Umbilical cord (tissue), 2 donors: ENCODE measurements around the gene MRPS16. TPM values are rescaled to one million over a fixed set of nuclear protein-coding genes. Genes with fewer than 3 reads are reported as not detected.
"Not testable (repeated sequence)": the region's sequence is repeated elsewhere in the genome, so short reads cannot be mapped to it uniquely, and the experiment has no call there.

ENCODE experiments used
- DNase-seq: peaks from one replicate; pipeline ENCODE4 v3.0.0-alpha.2; 2015; ENCODE audit warnings: low spot score
- total RNA-seq: library from RNA; depleted of rRNA; stranded (reverse); fragments of >200 nt; gene quantifications from one replicate; pipeline ENCODE4 v1.2.3, GENCODE V29; 2014; ENCODE audit warnings: low replicate concordance; ENCODE audit not compliant: insufficient read depth

Gene MRPS16
- total RNA-seq = 24.3 TPM

DNA sequence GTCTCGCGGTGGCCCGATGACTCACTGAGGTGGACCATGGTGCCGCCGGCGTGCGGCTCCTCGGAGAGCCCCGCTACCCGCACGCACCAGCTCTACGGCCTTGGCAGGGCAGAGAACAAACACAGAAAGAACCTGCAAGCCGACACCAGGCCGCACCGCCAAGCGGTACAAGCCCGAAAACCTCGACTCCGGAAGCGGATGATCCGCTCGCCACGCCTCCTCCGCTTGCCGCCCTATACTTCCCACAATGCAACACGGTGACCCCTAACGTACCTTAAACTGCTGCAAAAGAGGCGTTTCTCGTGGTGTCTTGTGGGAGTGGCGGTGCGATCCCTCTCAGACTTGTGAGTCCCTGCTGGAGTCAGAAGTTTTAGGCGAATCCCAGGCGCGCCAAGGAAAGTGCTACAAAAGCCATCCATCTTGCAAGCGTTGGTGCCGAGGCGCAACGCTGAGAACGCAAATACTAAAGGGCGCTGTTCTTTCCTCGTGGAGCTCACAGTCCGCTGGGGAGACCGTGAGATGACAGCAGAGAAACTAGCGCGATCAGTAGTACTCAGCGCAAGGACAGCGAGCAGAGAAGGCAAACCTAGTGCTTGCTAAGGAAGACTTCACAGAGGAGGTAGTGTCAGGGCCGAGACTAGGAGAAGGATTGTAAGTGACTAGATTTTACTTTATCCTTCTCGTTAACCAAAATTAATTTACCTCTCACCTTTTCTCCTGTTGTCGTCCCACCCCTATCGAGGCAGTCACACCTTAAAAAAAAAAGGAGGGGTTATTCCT is at the start of gene MRPS16:
MRPS16 (minus strand) TSS at position 200 of the 780 bp plus-strand sequence; CDS start at position 38, 162 bp downstream.
- peak; percentile 99 for DNase-seq

DNA sequence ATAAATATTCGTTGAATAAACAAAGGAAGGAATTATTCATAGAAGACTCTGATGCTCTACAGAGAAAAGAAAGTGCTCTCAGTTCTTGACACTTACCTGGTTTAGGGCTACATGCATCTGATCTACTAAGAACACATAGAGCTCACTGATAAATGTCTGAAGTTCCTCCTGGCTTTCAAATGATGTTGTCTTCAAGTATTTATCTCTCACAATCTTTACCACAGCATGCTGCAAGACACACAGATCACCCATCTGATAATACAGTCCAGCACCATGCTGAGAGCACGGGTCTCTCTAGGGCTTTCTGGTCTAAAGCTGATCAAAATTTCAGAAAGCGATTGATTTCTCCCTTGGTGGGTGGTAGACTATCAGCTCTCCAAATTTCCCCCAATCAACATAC is 44.5 kb upstream of the MRPS16 start:
- DNase-seq = no peak

DNA sequence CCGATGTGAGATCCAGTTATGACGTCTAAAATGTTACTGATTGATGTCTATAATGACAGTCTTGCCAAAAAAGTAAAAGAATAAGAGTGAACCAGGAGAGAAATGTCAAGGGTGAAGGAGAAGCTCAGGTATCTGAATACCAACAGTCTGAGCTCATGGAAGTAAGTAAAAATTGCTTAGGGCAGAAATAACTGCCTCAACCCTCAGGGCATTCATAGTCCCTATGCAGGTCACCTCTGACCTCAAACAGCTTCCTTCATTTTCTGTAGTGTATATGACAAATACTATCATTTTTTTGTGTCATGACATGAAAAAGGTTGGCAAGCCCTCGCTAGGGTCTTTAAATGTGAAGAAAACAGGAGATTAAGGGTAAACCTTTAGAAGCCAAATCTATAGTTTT is 41.0 kb upstream of the MRPS16 start:
- DNase-seq = no peak

DNA sequence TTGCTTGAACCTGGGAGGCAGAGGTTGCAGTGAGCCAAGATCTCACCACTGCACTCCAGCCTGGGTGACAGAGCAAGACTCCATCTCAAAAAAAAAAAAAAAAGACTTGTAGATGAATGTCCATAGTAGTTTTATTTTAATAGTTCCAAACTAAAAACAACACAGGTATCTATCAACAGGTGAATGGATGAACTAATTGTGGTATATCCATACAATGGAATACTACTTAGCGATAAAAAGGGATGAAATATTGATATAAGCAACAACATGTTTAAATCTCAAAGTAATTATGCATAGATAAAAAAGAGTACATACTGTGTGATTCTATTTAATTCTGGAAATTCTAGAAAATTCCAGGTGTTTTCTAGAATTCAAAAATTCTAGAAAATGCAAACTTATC is 37.5 kb upstream of the MRPS16 start:
- DNase-seq = no peak

DNA sequence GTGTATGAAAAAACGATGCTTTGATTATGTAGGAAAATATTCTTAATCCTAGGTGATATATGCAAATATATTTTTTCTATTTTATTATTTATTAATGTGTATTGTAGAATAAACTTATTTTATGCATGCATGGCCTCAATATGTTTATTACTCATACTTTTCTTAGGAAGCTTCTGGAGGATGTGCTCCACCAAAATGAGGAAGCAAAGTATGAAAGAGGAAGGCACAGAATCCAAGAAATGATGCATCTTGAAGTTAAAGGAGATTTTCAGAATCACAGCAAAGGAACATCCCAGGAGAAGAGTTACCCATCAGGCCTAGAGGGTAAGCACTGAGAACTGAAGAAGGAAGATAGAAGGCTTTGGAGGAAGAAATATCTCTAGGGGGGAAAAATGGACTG is 35.0 kb upstream of the MRPS16 start:
- DNase-seq = no peak

DNA sequence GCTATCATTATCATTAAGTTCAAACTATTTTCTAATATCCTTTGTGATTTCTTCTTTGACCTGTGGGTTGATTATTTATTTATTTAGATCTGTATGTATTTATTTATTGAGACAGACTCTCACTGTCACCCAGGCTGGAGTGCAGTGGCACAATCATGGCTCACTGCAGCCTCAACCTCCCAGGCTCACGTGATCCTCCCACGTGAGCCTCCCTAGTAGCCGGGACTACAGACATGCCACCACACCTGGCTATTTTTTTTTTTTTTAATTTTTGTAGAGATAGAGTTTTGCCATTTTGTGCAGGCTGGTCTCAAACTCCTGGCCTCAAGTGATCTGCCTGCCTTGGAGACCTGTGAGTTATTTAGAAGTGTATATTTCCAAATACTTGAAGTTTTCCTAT is 28.7 kb upstream of the MRPS16 start:
- DNase-seq = no peak

DNA sequence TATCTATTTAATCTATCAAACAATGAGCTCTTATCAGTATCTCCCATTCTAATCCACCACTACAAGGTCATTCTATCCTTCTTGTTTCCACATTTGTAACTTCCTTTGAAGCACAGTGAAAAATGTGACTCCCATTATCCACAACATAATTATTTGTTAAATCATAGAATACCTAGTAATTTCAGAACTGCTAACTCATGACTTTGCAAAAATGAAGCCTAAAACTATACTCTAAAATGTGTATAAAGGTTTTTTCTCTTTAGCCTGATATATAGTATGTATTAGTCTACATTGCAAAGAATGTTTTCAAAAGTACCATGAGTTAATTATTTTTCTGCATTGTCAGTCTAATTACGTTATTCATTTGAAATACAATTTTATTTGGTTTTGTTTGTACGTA is 12.0 kb upstream of the MRPS16 start:
- DNase-seq = no peak

DNA sequence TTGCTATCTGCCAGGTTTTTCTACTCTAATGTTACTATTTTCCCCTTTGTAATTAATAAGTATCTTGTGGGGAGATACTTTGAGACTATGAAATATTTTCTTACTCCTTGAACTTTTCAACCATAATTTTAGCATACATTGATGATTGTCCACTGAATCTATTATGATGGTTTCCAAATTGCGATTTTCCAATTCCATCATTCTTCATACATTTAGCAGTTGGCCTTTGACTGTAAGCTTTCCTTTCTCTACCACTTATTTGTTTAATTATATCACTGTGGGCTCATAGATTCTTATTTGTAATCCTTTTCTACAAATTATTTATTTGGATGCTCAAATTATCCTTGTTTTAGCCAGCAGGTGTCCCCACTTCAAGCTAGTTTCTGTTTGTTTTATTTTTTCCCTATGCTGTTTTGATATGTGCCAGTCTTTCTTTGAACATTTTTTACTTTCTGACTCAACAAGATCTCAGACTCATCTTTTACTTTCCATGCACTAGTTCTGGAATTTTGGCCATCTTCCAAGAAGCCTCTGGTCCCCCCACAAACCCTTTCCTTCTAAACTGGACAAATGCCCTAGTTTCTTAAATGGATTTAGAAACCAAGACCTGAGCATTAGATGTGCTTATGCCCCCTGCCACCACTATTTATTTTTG is 11.4 kb upstream of the MRPS16 start:
- peak; percentile 13 for DNase-seq

DNA sequence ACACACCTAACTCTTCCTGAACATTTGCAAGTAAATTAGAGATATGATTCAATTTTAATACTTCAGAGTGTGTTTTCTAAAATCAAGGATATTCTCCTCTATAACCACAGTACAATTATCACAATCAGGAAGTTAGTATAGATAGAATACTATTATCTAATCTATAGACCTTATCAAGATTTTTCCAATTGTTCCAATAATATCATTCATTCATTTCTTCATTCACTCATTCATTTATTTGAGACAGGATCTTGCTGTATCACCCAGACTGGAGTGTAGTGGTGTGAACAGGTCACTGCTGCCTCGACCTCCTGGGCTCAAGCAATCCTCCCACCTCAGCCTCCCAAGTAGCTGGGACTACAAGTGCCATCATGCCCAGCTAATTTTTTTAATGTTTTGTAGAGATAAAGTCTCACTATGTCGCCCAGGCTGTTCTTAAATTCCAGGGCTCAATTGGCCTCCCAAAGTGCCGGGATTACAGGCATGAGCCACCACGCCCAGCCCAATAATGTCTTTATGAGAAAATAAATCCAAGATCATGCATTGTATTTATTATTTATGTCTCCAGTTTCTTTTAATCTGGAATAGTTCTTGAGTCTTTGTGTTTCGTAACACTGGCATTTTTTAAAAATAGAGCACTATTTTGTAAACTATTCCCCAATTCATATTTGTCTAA is 10.6 kb upstream of the MRPS16 start:
- DNase-seq = no peak

DNA sequence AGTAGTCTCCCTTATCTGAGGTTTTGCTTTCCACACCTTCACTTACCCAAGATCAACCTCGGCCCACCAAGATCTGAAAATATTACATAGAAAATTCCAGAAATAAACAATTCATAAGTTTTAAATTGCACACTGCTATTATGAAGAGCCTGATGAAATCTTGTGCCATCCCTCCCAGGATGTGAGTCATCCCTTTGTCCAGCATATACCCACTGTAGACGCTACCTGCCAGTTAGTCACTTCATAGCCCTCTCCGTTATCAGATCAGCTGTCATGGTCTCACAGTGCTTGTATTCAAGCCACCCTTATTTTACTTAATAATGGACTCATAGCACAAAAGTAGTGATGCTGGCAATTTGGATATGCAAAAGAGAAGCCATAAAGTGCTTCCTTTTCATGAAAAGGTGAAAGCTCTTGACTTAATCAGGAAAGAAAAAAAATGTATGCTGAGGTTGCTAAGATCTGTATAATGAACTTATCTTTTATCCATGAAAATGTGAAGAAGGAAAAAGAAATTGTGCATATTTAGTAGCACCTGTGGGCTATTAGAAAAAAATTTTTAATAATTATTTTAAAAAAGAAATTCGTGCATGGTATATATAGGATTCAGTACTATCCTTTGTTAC is 9.8 kb upstream of the MRPS16 start:
- no peak for DNase-seq

DNA sequence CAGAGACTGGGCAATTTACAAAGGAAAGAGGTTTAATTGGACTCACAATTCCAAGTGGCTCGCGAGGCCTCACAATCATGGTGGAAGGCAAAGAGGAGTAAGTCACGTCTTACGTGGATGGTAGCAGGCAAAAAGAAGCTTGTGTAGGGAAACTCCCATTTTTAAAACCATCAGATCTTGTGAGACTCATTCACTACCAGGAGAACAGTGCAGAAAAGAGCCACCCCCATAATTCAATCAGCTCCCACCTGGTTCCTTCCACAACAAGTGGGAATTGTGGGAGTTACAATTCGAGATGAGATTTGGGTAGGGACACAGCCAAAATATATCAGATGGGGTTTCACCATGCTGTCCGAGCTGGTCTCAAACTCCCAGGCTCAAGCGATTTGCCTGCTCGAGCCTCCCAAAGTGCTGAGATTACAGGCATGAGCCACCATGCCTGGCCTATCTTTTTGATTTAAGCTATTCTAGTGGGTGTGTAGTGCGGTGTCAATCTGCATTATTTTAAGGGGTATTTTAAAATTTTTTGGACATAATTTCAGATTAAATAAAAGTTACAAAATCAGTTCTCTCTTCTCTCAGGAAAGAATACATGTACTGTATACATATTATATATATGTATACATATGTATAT is 9.0 kb upstream of the MRPS16 start:
- DNase-seq = no peak

DNA sequence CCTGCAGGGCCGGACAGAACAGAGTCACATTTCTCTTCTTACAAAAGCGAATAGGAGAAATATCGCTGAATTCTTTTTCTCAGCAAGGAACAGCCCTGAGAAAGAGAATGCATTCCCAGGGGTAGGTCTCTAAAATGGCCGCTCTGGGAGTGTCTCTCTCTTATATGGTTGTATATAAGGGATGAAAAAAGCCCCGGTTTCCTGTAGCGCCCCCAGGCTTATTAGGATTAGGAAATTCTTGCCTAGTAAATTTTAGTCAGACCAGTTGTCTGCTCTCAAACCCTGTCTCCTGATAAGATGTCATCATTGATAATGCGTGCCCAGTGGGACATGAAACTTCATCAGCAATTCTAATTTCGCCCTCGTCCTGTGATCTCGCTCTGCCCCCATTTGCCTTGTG is 6.2 kb upstream of the MRPS16 start:
- not testable (repeated sequence) for DNase-seq

DNA sequence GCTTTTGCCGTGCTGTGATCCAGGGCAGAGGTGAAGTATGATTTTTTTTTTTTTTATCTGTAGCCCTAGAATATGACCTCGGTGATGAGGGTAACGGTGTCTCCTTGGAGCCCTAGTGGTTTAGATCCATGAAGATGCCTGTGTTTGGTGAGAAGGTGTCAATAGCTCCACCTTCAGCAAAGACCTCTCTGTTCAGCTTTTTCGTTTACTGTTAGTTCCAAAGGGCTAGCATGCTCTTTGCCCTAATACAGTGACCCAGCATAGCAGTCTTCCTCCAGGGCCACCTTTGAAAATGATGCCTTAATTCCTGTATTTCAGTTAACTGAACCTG is 746 bp upstream of the MRPS16 start:
- no peak for DNase-seq

DNA sequence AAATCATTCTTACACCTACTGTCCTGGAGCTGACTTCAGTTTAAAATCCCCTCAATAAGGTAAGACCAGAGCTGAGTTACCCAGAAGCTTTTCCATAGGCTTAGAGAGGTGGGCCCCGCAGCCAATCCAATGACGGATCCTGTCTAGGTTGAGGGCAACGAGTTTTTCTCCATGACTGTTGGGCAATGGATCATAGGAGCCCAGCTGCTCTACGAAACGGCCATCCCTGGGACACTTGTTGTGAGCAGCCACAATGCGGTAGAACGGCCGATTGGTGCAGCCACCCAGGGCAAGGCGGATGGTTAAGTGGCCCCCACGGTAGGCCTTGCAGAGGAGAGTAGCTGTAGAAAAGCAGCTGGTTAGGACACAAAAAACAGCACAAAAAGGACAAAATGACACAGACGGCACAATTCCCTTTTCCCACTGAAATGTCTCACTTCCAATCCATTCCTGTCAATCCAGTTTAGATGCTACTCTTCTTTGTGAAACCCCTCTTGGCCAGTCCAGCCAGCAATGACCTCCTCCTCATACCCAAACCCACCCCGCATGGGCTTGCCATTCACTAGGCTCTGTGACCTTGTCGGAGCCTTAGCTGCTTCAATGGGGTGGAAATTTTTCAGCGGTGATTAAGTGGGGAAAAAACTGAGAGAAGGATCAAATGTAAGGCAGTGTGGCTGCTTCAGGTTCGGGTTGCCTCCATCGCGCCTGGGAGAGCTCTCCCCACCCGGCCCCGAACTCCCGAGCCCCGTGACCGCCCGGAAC is 580 bp downstream of the MRPS16 start:
- DNase-seq = no peak

DNA sequence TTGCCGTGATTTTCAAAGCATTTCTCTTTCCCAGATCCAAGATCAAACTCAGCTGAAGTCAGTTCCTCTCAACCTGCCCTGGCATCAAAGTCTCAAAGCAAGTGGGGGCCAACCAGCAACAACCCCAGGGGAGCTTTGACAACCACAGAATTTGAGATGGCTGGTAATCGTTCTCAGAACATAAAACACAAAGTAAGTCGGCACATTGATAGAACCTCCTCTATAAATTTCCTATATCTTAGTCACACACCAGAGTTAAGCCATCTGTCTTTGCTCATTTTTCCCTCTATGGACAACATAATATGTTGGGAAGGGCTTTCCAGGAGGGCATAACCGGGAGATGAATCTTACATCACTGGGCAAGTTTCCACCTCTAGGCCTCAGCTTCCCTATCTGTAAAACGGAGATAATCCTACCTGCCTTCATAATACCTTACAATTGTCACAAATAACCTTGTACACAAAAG is 4.2 kb downstream of the MRPS16 start:
- no peak for DNase-seq

DNA sequence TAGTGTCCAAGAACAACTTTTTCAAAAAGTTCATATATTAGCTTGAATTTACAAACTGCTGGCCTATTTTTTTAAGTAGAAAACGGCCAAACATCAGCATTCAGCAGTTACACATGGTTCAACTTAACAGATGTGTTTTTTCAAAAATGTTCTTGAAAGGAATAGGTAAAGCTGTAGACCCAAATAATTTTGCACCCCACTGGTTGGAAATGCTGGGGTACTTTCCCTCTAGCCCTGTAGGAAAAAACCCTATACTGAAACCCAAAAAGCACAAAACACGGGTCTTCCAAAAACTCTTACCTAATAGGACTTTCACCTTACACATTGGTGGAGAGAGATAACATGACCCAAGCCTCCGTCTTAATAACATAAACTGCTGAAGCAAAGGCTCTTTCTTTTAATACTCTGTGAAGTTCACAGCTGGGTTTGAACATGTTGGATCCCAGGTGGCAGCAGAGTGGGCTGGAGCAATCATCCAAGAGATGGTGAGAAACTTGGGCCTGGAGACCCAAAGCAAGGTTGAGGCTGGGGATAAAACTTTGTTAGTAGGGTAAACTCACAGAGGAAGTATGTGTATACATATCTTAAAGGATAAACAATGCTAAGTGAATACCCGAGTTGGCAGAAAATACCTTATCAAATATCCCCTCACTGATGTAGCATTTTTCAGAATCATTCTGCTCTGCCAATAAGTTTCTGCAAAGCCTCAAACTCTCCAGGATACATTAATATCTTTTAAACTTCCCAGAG is 4.8 kb downstream of the MRPS16 start:
- DNase-seq = no peak

DNA sequence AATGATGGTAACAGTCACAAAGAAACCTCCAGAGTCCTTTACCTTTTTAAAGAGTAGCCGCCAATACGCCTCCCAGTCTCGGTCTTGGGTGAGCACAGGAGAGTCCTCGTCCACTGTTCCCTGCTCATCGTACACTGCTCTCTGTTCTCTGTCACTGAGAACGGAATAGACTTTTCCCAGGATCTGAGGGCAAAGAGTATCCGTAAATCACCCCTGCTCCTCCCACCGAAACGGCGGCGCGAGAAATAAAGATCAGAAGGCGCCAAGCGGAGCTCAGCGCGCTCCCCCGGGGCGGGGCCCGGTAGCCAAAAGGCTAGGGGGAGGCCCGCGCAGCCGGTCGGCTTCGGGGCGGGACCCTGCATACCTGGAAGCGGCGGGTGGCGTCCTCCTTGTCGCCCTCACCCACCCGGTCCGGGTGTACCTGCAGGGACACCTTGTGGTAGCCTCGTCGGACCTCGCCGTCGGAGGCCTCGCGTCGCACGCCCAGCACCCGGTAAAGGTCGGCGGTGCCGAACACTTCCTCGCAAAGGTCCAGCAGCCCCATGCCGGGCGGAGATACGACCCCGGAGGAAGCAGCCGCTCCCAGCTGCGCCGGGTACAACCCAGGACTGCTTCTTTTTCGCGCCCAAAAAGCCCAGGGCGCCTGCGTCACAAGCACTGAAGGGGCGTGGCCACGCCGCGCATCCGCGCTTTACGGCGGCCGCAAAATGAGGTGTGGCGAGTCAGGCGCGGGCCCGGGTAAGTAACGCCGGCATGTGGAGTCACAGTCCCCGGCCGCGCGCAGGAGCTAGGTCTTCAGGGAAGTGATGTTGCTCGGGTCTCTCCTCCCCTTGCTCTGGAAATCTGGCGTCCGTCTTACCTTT is 5.6 kb downstream of the MRPS16 start, which contains the start of gene DNAJC9:
DNAJC9 (minus strand) TSS at position 610 of the 863 bp plus-strand sequence; CDS start at position 544, 66 bp downstream.
- DNase-seq = peak; percentile 95

DNA sequence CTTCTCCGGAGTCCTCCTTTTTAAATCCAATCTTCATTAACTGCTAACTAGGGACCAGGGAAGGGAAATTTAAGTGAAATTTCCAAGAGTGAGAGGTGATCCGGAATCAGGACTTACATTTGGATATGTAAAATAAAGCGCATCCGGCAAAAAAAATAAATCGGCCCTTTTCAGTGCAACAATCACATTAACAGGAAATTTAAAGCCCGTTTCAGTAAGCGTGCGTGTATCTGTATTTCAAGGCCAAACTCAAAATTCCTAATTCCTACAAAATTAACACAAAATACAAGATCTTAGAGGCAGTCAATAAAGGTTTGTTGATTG is 6.2 kb downstream of the MRPS16 start:
- no peak for DNase-seq

DNA sequence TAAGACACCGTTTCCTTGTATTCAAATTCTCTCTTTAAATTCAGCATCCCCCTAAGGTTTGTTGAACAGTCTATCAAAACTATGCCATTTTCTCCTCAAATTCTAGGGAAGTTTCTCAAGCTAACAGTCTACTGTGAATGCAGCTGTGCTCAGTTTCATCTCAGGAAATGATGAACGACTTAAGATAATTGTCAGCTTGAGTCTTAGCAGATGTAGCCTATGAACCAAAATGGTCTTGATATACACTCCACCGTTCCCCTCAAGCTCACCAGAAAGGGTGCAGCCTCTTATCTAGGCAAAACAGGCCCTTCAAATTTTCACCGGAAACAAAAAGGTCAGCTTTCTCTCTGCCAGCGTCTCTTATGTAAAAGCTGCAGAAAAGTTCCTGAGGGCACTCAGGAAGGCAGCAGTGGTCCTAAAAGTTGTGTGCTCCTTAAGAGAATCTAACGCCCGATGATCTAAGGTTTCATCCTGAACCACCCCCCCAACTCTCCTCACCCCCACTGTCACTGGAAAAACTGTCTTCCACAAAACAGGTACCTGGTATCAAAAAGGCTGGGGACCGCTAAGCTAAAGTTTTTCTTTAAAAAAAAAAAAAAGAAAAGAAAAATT is 7.5 kb downstream of the MRPS16 start:
- no peak for DNase-seq
